Ramos (cell line): ENCODE results near the gene PIN1.
"Not testable (repeated sequence)": the region's sequence is repeated elsewhere in the genome, so short reads cannot be mapped to it uniquely, and the experiment has no call there.

Source experiments
- in situ Hi-C: fragments of 300-500 bp; cut with MboI; formaldehyde crosslinking; loops from one replicate; pipeline ENCODE4 v1.14.3; 2022; ENCODE audit warnings: low sequenced_read_pairs; ENCODE audit not compliant: unreplicated experiment

The PIN1 gene

GRCh38 chr19:9834726-9835506 lies at the start of gene PIN1:
PIN1 (plus strand) TSS chr19:9835318; CDS start chr19:9835345, 27 bp downstream.
- in situ Hi-C loops = no loop called here

GRCh38 chr19:9785367-9786331 lies 49.5 kb upstream of the PIN1 start:
- in situ Hi-C loops = no loop called here

GRCh38 chr19:9786342-9786741 lies 48.8 kb upstream of the PIN1 start:
- in situ Hi-C loops = no loop called here

GRCh38 chr19:9786819-9787218 lies 48.3 kb upstream of the PIN1 start:
- in situ Hi-C loops = no loop called here

GRCh38 chr19:9788604-9789003 lies 46.5 kb upstream of the PIN1 start:
- in situ Hi-C loops = not testable (repeated sequence)

- in situ Hi-C loops = no loop called here
These were observed 46.1 kb upstream of the PIN1 start for GRCh38 chr19:9789066-9789465.

GRCh38 chr19:9789579-9789978 lies 45.5 kb upstream of the PIN1 start:
- in situ Hi-C loops = not testable (repeated sequence)

GRCh38 chr19:9791073-9791367 lies 44.1 kb upstream of the PIN1 start:
- in situ Hi-C loops = not testable (repeated sequence)

- in situ Hi-C loops = no loop called here
These were observed 43.4 kb upstream of the PIN1 start for GRCh38 chr19:9791552-9792205.

GRCh38 chr19:9792206-9793070 lies 42.7 kb upstream of the PIN1 start:
- in situ Hi-C loops = no loop called here

- in situ Hi-C loops = no loop called here
These were observed 42.0 kb upstream of the PIN1 start for GRCh38 chr19:9793071-9793591.

- in situ Hi-C loops = loop anchor here (5.0 kb wide), 1 partner anchor 169 kb away; no protein-coding TSS in a partner anchor
These were observed 38.9 kb upstream of the PIN1 start for GRCh38 chr19:9796113-9796773.

- in situ Hi-C loops = loop anchor here (5.0 kb wide), 1 partner anchor 171 kb away; no protein-coding TSS in a partner anchor
These were observed 37.2 kb upstream of the PIN1 start for GRCh38 chr19:9797871-9798270.

GRCh38 chr19:9799162-9799561 lies 36.0 kb upstream of the PIN1 start:
- in situ Hi-C loops = loop anchor here (5.0 kb wide), 1 partner anchor 172 kb away; no protein-coding TSS in a partner anchor

GRCh38 chr19:9801976-9802375 lies 33.1 kb upstream of the PIN1 start:
- in situ Hi-C loops = loop anchor here (25.0 kb wide), 1 partner anchor 490 kb away; the partner anchor contains the start of genes ZNF559 and ZNF699

- in situ Hi-C loops = loop anchor here (25.0 kb wide), 1 partner anchor 495 kb away; the partner anchor contains the start of genes ZNF559 and ZNF699
These were observed 28.3 kb upstream of the PIN1 start for GRCh38 chr19:9806803-9807202.

GRCh38 chr19:9808855-9809824 lies 26.0 kb upstream of the PIN1 start:
- in situ Hi-C loops = loop anchor here (25.0 kb wide), 1 partner anchor 497 kb away; the partner anchor contains the start of genes ZNF559 and ZNF699
